Vagina (tissue), 2 donors: ENCODE results near the gene G6PC3. TPM values are rescaled to one million over a fixed set of nuclear protein-coding genes. Genes with fewer than 3 reads are reported as not detected.
A peak's percentile ranks its signal among the peaks of the same experiment; 100 is the strongest.

Experiments used
- DNase-seq, 2 donors: peaks; one replicate each; pipeline ENCODE4 v3.0.0-alpha.2; 2017; ENCODE audit errors: extremely low spot score in 2 of 2
- H3K27ac ChIP-seq: fragments of 200-600 bp; sonication (generic); one replicate; pipeline ENCODE4 v1.5.1; 2019
- H3K27me3 ChIP-seq: fragments of 200-600 bp; sonication (generic); one replicate; pipeline ENCODE4 v1.5.1; 2019
- H3K36me3 ChIP-seq, 2 donors: fragments of 200-600 bp; sonication (generic); one replicate each; pipeline ENCODE4 v1.5.1; 2017 to 2019
- H3K4me1 ChIP-seq: fragments of 200-600 bp; sonication (generic); one replicate; pipeline ENCODE4 v1.5.1; 2019
- H3K4me3 ChIP-seq, 2 donors: fragments of 200-600 bp; sonication (generic); 1 replicate in 1 of 2; 2 replicates in 1 of 2; pipeline ENCODE4 v1.5.1; 2016 to 2019
- H3K9me3 ChIP-seq: fragments of 200-600 bp; sonication (generic); one replicate; pipeline ENCODE4 v1.5.1; 2019
- CTCF ChIP-seq, 3 experiments: fragments of 450-650 bp in 2 of 3; fragments of 200-600 bp in 1 of 3; sonication (generic) in 1 of 3; IDR thresholded peaks; one replicate each; pipeline ENCODE4 v1.5.1; 2017 to 2019; ENCODE audit warnings: antibody characterized with exemption in 3 of 3, mild to moderate bottlenecking in 2 of 3, moderate library complexity in 2 of 3
- POLR2A ChIP-seq, 2 donors: fragments of 450-650 bp; IDR thresholded peaks; one replicate each; pipeline ENCODE4 v1.6.1; 2017; ENCODE audit warnings: antibody characterized with exemption in 2 of 2, mild to moderate bottlenecking in 2 of 2, moderate library complexity in 2 of 2
- POLR2AphosphoS5 ChIP-seq, 2 donors: sonication (generic); formaldehyde crosslinking; IDR thresholded peaks; one replicate each; pipeline ENCODE4 v1.9.0; 2017; ENCODE audit warnings: antibody characterized with exemption in 2 of 2, mild to moderate bottlenecking in 2 of 2, low read depth in 1 of 2; ENCODE audit not compliant: insufficient read depth in 1 of 2
- intact Hi-C: fragments of 100-400 bp; cut with DNase I; formaldehyde crosslinking; loops from one replicate; pipeline ENCODE4 v1.15.1; 2023
- total RNA-seq: library from RNA; depleted of rRNA; stranded (reverse); fragments of >200 nt; gene quantifications from one replicate; pipeline ENCODE4 v1.2.3, GENCODE V29; 2016

G6PC3 gene
- total RNA-seq, 1 donor from 2014 or later, result 44.0 TPM

- DNase-seq, result no peak
- TF ChIP-seq POLR2A (IDR thresholded peaks at IDR 0.05) (no peak), CTCF (IDR thresholded peaks at IDR 0.05) (peak; percentile 12 to 58 (median 36)), POLR2AphosphoS5 (IDR thresholded peaks at IDR 0.05; ENCODE audit: insufficient read depth in 1 of 2, low read depth in 1 of 2) (no peak)
- H3K27me3 ChIP-seq, result no peaks in the 10 kb centered on the region
- intact Hi-C loops, result no loop called here
- H3K36me3 ChIP-seq, result peaks cover 0 to 29% of the 10 kb centered on the region in 2 donors
- no peak overlapping the region for H3K4me3 ChIP-seq
- peak overlapping the region; percentile 27 for H3K27ac ChIP-seq
- peaks cover 90% of the 10 kb centered on the region for H3K4me1 ChIP-seq
- no peaks in the 10 kb centered on the region for H3K9me3 ChIP-seq
Observed at GRCh38 chr17:44115585-44116415, 45.3 kb downstream of the G6PC3 start.

GRCh38 chr17:44117351-44117750 lies 46.8 kb downstream of the G6PC3 start:
- peaks cover 0 to 29% of the 10 kb centered on the region in 2 donors for H3K36me3 ChIP-seq
- TF ChIP-seq POLR2A (IDR thresholded peaks at IDR 0.05), result no peak
- no peak for TF ChIP-seq POLR2AphosphoS5 (IDR thresholded peaks at IDR 0.05; ENCODE audit: insufficient read depth in 1 of 2, low read depth in 1 of 2)
- TF ChIP-seq CTCF (IDR thresholded peaks at IDR 0.05), result no peak
- intact Hi-C loops, result no loop called here
- H3K27ac ChIP-seq, result no peak overlapping the region
- H3K9me3 ChIP-seq, result no peaks in the 10 kb centered on the region
- H3K4me3 ChIP-seq, result no peak overlapping the region
- no peaks in the 10 kb centered on the region for H3K27me3 ChIP-seq
- no peak for DNase-seq
- H3K4me1 ChIP-seq, result peaks cover 90% of the 10 kb centered on the region

- no peaks in the 10 kb centered on the region for H3K9me3 ChIP-seq
- intact Hi-C loops, result no loop called here
- no peak overlapping the region for H3K4me3 ChIP-seq
- TF ChIP-seq CTCF (IDR thresholded peaks at IDR 0.05) (no peak), POLR2A (IDR thresholded peaks at IDR 0.05) (no peak), POLR2AphosphoS5 (IDR thresholded peaks at IDR 0.05; ENCODE audit: insufficient read depth in 1 of 2, low read depth in 1 of 2) (no peak)
- H3K27ac ChIP-seq, result no peak overlapping the region
- H3K27me3 ChIP-seq, result no peaks in the 10 kb centered on the region
- H3K36me3 ChIP-seq, result peaks cover 0 to 29% of the 10 kb centered on the region in 2 donors
- peaks cover 83% of the 10 kb centered on the region for H3K4me1 ChIP-seq
- no peak for DNase-seq
Observed at GRCh38 chr17:44118427-44119050, 48.0 kb downstream of the G6PC3 start.

- Histone ChIP-seq H3K4me1 (peaks cover 79% of the 10 kb centered on the region), H3K27me3 (no peaks in the 10 kb centered on the region), H3K9me3 (no peaks in the 10 kb centered on the region), H3K27ac (peak overlapping the region; percentile 33), H3K4me3 (no peak overlapping the region), H3K36me3 (peaks cover 0 to 25% of the 10 kb centered on the region in 2 donors)
- no peak for DNase-seq
- intact Hi-C loops, result no loop called here
- TF ChIP-seq POLR2AphosphoS5 (IDR thresholded peaks at IDR 0.05; ENCODE audit: insufficient read depth in 1 of 2, low read depth in 1 of 2) (no peak), CTCF (IDR thresholded peaks at IDR 0.05) (no peak), POLR2A (IDR thresholded peaks at IDR 0.05) (no peak)
Observed at GRCh38 chr17:44119062-44119461, 48.5 kb downstream of the G6PC3 start.
